ENCODE results near the gene ZNF785.

- TF ChIP-seq, protein P1, sequence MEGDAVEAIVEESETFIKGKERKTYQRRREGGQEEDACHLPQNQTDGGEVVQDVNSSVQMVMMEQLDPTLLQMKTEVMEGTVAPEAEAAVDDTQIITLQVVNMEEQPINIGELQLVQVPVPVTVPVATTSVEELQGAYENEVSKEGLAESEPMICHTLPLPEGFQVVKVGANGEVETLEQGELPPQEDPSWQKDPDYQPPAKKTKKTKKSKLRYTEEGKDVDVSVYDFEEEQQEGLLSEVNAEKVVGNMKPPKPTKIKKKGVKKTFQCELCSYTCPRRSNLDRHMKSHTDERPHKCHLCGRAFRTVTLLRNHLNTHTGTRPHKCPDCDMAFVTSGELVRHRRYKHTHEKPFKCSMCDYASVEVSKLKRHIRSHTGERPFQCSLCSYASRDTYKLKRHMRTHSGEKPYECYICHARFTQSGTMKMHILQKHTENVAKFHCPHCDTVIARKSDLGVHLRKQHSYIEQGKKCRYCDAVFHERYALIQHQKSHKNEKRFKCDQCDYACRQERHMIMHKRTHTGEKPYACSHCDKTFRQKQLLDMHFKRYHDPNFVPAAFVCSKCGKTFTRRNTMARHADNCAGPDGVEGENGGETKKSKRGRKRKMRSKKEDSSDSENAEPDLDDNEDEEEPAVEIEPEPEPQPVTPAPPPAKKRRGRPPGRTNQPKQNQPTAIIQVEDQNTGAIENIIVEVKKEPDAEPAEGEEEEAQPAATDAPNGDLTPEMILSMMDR (IDR thresholded peaks at IDR 0.05; ENCODE audit: low read depth, low read length): no peak
- no peak for TF ChIP-seq POLR2A (IDR thresholded peaks at IDR 0.05; ENCODE audit: extremely low read depth, insufficient read length)
Measured at GRCh38 chr16:30543067-30543466, 42.4 kb downstream of the ZNF785 start.

All from NB4 (cell line).